Ovary (tissue), 3 donors: Measurements from ENCODE around the gene ERP44.

ENCODE experiments used
- POLR2A ChIP-seq: fragments of 450-650 bp; IDR thresholded peaks from one replicate; pipeline ENCODE4 v1.6.1; 2017; ENCODE audit warnings: antibody characterized with exemption, mild to moderate bottlenecking, moderate library complexity
- TF ChIP-seq, protein P1 (sequence below), 3 donors: fragments of 450-650 bp in 2 of 3; fragments of 200-600 bp in 1 of 3; IDR thresholded peaks; one replicate each; pipeline versions ENCODE4 v1.5.1 to v1.8.0; 2016 to 2022; ENCODE audit warnings: antibody characterized with exemption in 3 of 3, mild to moderate bottlenecking in 1 of 3
- donor health status: DM: no; HTN: no; CAD: no.

- TF ChIP-seq, protein P1, sequence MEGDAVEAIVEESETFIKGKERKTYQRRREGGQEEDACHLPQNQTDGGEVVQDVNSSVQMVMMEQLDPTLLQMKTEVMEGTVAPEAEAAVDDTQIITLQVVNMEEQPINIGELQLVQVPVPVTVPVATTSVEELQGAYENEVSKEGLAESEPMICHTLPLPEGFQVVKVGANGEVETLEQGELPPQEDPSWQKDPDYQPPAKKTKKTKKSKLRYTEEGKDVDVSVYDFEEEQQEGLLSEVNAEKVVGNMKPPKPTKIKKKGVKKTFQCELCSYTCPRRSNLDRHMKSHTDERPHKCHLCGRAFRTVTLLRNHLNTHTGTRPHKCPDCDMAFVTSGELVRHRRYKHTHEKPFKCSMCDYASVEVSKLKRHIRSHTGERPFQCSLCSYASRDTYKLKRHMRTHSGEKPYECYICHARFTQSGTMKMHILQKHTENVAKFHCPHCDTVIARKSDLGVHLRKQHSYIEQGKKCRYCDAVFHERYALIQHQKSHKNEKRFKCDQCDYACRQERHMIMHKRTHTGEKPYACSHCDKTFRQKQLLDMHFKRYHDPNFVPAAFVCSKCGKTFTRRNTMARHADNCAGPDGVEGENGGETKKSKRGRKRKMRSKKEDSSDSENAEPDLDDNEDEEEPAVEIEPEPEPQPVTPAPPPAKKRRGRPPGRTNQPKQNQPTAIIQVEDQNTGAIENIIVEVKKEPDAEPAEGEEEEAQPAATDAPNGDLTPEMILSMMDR (IDR thresholded peaks at IDR 0.05): no peak
- no peak for TF ChIP-seq POLR2A
Observed at GRCh38 chr9:100126423-100126822, 27.6 kb upstream of the ERP44 start.
